HG03565 (cell line): ENCODE results near the gene REST.
"Not testable (repeated sequence)": the region's sequence is repeated elsewhere in the genome, so short reads cannot be mapped to it uniquely, and the experiment has no call there.

ENCODE experiments used
- ATAC-seq: cut with Tn5 transposase; IDR thresholded peaks from one replicate; pipeline ENCODE4 v1.9.1; 2021; ENCODE audit warnings: mild to moderate bottlenecking, moderate library complexity; ENCODE audit not compliant: unreplicated experiment

The REST gene

GRCh38 chr4:56907489-56908205, at the start of gene REST:
Gene REST (plus strand): TSS chr4:56907900. CDS start chr4:56910639, 2,739 bp downstream.
- ATAC-seq = peak; percentile 36

- no peak for ATAC-seq
Observed at GRCh38 chr4:56859841-56860240, 47.9 kb upstream of the REST start.

GRCh38 chr4:56860781-56861180, 46.9 kb upstream of the REST start:
- ATAC-seq = peak; percentile 36

- ATAC-seq = no peak
Observed at GRCh38 chr4:56861360-56861759, 46.3 kb upstream of the REST start.

- ATAC-seq = peak; percentile 64
Observed at GRCh38 chr4:56863441-56864139, 44.1 kb upstream of the REST start.

GRCh38 chr4:56870946-56871345, 36.8 kb upstream of the REST start:
- no peak for ATAC-seq

- ATAC-seq = no peak
Observed at GRCh38 chr4:56871371-56871866, 36.3 kb upstream of the REST start.

- no peak for ATAC-seq
Observed at GRCh38 chr4:56874166-56874565, 33.5 kb upstream of the REST start.

GRCh38 chr4:56874923-56875322, 32.8 kb upstream of the REST start:
- peak; percentile 38 for ATAC-seq

- ATAC-seq = no peak
Observed at GRCh38 chr4:56876264-56876663, 31.4 kb upstream of the REST start.

- no peak for ATAC-seq
Observed at GRCh38 chr4:56879996-56880395, 27.7 kb upstream of the REST start.

GRCh38 chr4:56880572-56880971, 27.1 kb upstream of the REST start:
- ATAC-seq = no peak

GRCh38 chr4:56884511-56884910, 23.2 kb upstream of the REST start:
- not testable (repeated sequence) for ATAC-seq

GRCh38 chr4:56892691-56893090, 15.0 kb upstream of the REST start:
- no peak for ATAC-seq

- not testable (repeated sequence) for ATAC-seq
Observed at GRCh38 chr4:56897842-56898241, 9.9 kb upstream of the REST start.

GRCh38 chr4:56900186-56900585, 7.5 kb upstream of the REST start:
- ATAC-seq = not testable (repeated sequence)

GRCh38 chr4:56902703-56903102, 5.0 kb upstream of the REST start:
- no peak for ATAC-seq

GRCh38 chr4:56905796-56906195, 1.9 kb upstream of the REST start:
- ATAC-seq = no peak

GRCh38 chr4:56906489-56907393, 959 bp upstream of the REST start:
- ATAC-seq = no peak

GRCh38 chr4:56908206-56909085, 746 bp downstream of the REST start:
- peak; percentile 38 for ATAC-seq
